Measurements from ENCODE around the gene OVCA2.

OVCA2 gene

GRCh38 chr17:2053380-2054261 lies 11.8 kb downstream of the OVCA2 start:
- TF ChIP-seq CTCF (IDR thresholded peaks at IDR 0.05; ENCODE audit: extremely low read depth, insufficient read depth, missing control alignments), result peak; percentile 81
- peak; percentile 90 for DNase-seq (ENCODE audit: low spot score)
- in situ Hi-C loops (cut with MboI; ENCODE audit: low pct_unique_long_range_greater_than_20kb, low sequenced_read_pairs, unreplicated experiment), result no loop called here

GRCh38 chr17:2054262-2054511 lies 12.4 kb downstream of the OVCA2 start:
- no peak for TF ChIP-seq CTCF (IDR thresholded peaks at IDR 0.05; ENCODE audit: extremely low read depth, insufficient read depth, missing control alignments)
- peak; percentile 54 for DNase-seq (ENCODE audit: low spot score)
- in situ Hi-C loops (cut with MboI; ENCODE audit: low pct_unique_long_range_greater_than_20kb, low sequenced_read_pairs, unreplicated experiment), result no loop called here

GRCh38 chr17:2054512-2055291 lies 12.9 kb downstream of the OVCA2 start, which contains the start of gene HIC1:
HIC1 (plus strand) TSS chr17:2055103; CDS start chr17:2056691, 1,588 bp downstream.
- in situ Hi-C loops (cut with MboI; ENCODE audit: low pct_unique_long_range_greater_than_20kb, low sequenced_read_pairs, unreplicated experiment), result no loop called here
- peak; percentile 87 for TF ChIP-seq CTCF (IDR thresholded peaks at IDR 0.05; ENCODE audit: extremely low read depth, insufficient read depth, missing control alignments)
- DNase-seq (ENCODE audit: low spot score), result peak; percentile 94

- no peak for TF ChIP-seq CTCF (IDR thresholded peaks at IDR 0.05; ENCODE audit: extremely low read depth, insufficient read depth, missing control alignments)
- in situ Hi-C loops (cut with MboI; ENCODE audit: low pct_unique_long_range_greater_than_20kb, low sequenced_read_pairs, unreplicated experiment), result no loop called here
- DNase-seq (ENCODE audit: low spot score), result peak; percentile 84
Measured at GRCh38 chr17:2055292-2056205, 13.7 kb downstream of the OVCA2 start.

- in situ Hi-C loops (cut with MboI; ENCODE audit: low pct_unique_long_range_greater_than_20kb, low sequenced_read_pairs, unreplicated experiment), result no loop called here
- TF ChIP-seq CTCF (IDR thresholded peaks at IDR 0.05; ENCODE audit: extremely low read depth, insufficient read depth, missing control alignments), result peak; percentile 38
- peak; percentile 79 for DNase-seq (ENCODE audit: low spot score)
Measured at GRCh38 chr17:2056206-2057174, 14.7 kb downstream of the OVCA2 start.
